ENCODE results near the gene KIF18A.

GRCh38 chr11:28077521-28077920 lies 30.4 kb downstream of the KIF18A start:
- no peak for TF ChIP-seq CTCF (conservative IDR thresholded peaks at IDR 0.05; ENCODE audit: low read length)
- TF ChIP-seq EZH2phosphoT487 (IDR thresholded peaks at IDR 0.05; ENCODE audit: borderline replicate concordance, low read depth, low read length), result no peak
